Tongue (tissue), 2 donors: ENCODE measurements around the gene MAGEE1. TPM values are rescaled to one million over a fixed set of nuclear protein-coding genes. Genes with fewer than 3 reads are reported as not detected.

Experiments
- DNase-seq: peaks from one replicate; pipeline ENCODE4 v3.0.0-alpha.2; 2015
- total RNA-seq: library from RNA; depleted of rRNA; stranded (reverse); fragments of >200 nt; gene quantifications from one replicate; pipeline ENCODE4 v1.2.3, GENCODE V29; 2014

Gene MAGEE1
- 2.7 TPM for total RNA-seq

GRCh38 chrX:76427560-76428242 is at the start of gene MAGEE1:
Gene MAGEE1 (plus strand): TSS chrX:76427710. CDS start chrX:76427931, 221 bp downstream.
- DNase-seq: peak; percentile 88

DNA sequence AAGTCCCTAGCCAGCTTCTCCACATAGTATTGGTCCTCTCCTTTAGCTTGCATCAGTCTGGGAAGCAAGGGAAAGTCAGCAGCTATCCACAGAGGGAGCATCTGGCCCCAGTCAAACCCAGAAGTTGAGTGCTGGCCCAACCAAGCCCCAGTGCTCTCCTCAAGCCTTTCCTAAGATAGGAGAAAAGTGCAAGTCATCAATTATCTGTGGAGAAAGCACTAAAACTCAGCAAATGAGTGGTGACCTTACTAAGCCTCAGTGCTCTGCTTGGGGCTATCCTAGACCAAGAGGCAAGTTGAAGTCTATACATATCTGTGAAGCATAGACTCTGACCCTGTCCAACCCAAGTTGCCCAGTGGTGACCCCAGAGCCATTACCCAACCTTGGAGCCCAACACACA is 28.5 kb upstream of the MAGEE1 start:
- DNase-seq: no peak

- no peak for DNase-seq
These were observed 19.7 kb upstream of the MAGEE1 start for GRCh38 chrX:76407795-76408194.

- DNase-seq: no peak
These were observed 7.3 kb upstream of the MAGEE1 start for GRCh38 chrX:76420237-76420636.

DNA sequence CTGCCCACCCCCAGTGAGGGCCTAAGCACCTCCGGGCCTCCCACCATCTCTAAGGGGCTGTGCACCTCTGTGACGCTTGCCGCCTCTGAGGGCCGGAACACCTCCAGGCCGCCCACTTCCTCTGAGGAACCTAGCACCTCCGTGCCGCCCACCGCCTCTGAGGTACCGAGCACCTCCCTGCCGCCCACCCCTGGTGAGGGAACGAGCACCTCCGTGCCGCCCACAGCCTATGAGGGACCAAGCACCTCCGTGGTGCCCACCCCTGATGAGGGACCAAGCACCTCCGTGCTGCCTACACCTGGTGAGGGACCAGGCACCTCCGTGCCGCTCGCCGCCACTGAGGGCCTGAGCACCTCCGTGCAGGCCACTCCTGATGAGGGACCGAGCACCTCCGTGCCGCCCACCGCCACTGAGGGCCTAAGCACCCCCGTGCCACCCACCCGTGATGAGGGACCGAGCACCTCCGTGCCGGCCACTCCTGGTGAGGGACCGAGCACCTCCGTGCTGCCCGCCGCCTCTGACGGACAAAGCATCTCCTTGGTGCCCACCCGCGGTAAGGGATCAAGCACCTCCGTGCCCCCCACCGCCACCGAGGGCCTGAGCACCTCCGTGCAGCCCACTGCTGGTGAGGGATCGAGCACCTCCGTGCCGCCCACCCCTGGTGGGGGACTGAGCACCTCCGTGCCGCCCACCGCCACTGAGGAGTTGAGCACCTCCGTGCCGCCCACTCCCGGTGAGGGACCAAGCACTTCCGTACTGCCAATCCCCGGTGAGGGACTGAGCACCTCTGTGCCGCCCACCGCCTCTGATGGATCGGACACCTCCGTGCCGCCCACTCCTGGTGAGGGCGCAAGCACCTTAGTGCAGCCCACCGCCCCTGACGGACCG is 977 bp downstream of the MAGEE1 start:
- peak; percentile 1 for DNase-seq

DNA sequence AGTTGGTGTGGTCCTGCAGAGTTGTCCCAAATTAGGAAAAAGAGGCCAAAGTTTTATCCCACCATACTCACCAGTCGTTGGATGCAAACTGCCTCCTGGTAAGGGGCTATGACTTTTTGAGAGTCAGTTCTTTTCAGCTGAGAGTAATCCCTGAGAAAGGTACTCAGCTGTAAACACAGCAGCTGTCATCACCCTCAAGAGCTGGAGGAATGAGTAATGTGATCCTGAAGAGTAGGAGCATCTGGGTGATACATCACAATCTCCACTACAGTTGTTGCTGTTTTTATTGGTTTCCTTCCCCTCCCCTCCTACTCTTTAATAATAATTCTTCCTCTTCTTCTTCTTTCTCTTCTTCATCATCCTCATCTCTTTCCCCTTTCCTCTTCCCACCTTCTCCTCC is 5.7 kb downstream of the MAGEE1 start:
- DNase-seq: peak; percentile 15

DNA sequence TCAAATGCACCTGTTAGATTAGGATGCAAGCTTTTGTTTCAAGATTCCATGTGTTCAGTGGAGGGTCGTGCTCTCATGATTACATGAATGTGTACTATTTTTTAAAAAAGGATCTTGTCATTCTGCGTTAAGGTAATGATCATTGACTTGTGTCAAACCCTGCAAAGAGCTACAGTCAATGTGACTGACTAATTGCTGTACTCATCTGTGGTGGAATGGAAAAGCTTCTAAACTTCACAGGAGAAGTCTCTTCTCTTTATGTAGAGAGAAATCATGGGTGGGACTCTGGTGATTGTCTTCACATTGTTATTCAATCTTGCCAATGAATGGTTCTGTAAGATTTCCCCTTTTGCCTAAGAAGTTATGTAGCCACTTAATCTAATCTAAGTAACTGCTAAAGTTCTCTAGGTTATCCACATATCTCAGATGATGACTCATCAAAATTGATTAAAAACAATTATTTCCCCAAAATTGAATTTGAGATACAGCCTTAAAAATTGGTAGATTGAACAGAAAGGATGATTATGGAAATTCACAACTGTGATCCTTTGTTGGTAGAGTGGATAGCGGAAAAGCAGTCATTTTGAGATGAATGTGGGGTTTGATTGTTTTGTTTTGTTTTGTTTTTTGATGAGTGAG is 6.7 kb downstream of the MAGEE1 start:
- no peak for DNase-seq

- DNase-seq: no peak
These were observed 11.7 kb downstream of the MAGEE1 start for GRCh38 chrX:76439188-76439587.

DNA sequence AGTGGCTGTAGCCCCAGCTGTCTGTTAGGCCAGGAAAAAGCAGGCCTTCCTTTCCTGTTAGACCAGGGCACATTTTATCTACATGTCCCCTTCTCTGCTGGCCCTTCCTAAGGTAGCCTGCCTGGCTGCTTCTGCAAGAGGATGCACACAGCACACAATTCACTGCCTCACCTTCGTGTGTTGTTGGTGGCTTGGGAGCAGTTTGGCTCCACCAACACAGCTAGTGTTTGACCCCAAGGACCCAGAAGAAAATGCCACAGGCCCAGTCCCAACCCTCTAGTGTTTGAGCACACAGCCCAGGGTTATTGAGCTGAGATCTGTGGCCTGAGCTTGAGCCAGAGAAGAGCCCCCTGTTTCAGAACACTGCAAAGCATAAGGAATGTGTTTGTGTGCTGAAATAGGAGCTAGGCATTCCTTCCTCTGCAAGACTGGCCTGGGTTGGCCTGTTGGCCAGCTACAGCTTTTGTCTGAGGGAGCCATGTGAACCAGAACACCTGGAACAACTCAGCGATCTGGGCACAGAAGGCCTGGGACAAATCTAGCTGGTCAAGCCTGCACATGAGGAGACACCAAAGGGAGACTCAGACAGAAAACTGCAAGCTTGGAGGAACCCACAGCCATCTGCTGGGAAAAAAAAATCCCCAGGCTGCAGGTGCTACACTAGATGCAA is 26.4 kb downstream of the MAGEE1 start:
- DNase-seq: no peak

DNA sequence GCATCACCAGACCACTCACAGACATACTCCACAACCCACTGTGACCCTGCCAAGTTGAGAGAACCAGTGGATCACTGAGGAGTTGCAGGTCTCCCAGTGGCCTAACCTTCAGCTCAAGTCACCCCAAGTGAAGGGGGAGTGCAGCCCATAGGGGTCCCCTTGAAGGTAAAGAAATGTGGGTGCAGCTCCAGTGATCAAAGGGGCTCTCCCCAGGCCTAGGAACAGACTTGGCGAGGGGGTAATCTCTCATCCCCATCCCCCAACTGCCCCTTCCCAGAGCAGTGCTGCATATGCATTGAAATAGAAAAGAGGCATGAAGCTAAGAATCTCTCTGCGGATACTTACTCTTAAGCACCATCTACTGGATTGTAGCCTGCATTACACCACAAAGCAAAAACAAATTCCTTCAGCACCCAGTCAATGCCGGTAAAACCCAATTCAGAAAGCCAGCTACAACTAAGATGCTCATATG is 27.0 kb downstream of the MAGEE1 start:
- peak; percentile 12 for DNase-seq

DNA sequence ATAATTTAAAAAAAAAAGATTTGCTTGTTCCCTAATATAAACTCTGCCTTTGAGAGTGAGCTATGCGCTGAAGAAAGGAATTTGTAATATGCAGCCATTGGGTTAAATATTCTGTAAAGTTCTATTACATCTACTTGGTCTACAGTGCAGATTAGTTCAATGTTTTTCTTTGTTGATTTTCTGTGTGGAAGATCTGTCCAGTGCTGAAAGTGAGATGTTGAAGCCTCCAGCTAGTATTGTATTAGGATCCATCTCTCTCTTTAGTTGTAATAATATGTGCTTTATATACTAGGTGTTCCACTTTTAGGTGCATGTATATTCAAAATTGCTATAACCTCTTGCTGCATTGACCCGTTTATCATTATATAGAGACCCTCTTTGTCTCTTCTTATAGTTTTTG is 49.8 kb downstream of the MAGEE1 start:
- DNase-seq: no peak
